ENCODE measurements around the gene NRP1. TPM values are rescaled to one million over a fixed set of nuclear protein-coding genes. Genes with fewer than 3 reads are reported as not detected.

Gene NRP1
- total RNA-seq, 4 donors from 2014 or later: 91.8 to 175 (median 142) TPM

DNA sequence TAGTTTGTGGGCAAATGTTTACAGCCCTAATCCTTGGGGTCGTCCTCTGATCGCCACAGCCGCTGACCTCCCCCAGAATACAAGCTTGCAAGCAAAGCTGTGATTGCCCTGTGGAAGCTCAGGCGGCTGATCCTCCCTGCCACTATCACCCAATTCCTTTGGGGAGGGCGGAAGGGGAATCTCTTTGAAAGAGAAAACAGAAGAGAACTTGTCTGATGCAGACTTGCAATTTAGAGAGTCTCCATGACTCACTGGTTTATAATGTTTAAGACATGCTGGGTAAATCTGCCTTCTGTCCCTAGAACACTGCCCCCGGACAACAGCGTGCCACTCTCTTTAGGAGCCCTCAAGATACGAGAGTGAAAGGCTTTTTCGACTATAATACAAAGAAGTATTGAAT, 75.5 kb downstream of the NRP1 start:
- TF ChIP-seq, protein P1, sequence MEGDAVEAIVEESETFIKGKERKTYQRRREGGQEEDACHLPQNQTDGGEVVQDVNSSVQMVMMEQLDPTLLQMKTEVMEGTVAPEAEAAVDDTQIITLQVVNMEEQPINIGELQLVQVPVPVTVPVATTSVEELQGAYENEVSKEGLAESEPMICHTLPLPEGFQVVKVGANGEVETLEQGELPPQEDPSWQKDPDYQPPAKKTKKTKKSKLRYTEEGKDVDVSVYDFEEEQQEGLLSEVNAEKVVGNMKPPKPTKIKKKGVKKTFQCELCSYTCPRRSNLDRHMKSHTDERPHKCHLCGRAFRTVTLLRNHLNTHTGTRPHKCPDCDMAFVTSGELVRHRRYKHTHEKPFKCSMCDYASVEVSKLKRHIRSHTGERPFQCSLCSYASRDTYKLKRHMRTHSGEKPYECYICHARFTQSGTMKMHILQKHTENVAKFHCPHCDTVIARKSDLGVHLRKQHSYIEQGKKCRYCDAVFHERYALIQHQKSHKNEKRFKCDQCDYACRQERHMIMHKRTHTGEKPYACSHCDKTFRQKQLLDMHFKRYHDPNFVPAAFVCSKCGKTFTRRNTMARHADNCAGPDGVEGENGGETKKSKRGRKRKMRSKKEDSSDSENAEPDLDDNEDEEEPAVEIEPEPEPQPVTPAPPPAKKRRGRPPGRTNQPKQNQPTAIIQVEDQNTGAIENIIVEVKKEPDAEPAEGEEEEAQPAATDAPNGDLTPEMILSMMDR (IDR thresholded peaks at IDR 0.05; ENCODE audit: low read depth): no peak

DNA sequence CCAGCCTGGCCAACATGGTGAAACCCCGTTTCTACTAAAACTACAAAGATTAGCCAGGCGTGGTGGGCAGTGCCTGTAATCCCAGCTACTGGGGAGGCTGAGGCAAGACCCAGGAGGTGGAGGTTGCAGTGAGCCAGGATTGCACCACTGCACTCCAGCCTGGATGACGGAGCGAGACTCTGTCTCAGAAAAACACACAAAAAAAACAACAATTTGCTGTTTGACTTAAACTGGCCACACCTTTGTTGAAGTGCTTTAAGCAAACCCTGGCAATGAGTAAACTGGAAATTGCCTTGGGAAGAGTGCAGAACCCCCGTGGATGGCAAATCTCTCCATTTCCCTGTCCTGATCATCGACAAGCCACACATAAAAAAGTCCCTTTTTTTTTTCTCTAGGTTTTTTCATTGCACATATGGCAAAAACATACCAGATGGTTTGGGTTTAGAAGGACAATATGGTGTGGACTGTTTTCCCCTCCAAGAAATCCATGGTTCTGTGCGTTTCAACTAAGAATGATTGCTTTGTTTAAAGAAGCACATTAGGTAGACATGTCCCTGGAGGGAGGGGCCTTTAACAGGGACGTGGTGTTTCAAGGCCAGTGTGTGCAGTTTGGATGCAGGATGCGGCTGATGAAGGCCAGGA, 76.9 kb downstream of the NRP1 start:
- TF ChIP-seq, protein P1 (IDR thresholded peaks at IDR 0.05; ENCODE audit: low read depth): no peak

- TF ChIP-seq, protein P1 (IDR thresholded peaks at IDR 0.05; ENCODE audit: low read depth): no peak
Measured at GRCh38 chr10:33256458-33256857, 78.0 kb downstream of the NRP1 start.

GRCh38 chr10:33254556-33255160, 79.8 kb downstream of the NRP1 start:
- TF ChIP-seq, protein P1 (IDR thresholded peaks at IDR 0.05; ENCODE audit: low read depth): no peak

DNA sequence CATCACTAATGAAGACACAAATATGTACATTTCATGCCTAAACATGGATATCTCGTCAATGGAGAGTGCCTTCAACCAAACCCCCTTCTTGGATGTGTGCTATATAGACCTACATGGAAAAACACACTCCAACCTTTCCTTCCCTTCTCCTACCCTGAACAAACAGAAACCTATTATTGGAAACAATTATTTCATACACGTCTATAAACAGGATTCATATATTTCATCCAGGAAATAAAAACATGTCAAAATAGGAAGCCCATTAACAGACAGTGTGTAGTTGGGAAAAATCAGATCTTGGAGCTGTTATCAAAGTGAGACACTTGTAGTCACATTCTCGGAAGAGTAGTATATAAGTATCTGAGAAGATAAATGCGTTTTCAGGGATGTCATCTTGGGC, 81.1 kb downstream of the NRP1 start:
- TF ChIP-seq, protein P1 (IDR thresholded peaks at IDR 0.05; ENCODE audit: low read depth): no peak

GRCh38 chr10:33252794-33253203, 81.7 kb downstream of the NRP1 start:
- TF ChIP-seq, protein P1 (IDR thresholded peaks at IDR 0.05; ENCODE audit: low read depth): no peak

DNA sequence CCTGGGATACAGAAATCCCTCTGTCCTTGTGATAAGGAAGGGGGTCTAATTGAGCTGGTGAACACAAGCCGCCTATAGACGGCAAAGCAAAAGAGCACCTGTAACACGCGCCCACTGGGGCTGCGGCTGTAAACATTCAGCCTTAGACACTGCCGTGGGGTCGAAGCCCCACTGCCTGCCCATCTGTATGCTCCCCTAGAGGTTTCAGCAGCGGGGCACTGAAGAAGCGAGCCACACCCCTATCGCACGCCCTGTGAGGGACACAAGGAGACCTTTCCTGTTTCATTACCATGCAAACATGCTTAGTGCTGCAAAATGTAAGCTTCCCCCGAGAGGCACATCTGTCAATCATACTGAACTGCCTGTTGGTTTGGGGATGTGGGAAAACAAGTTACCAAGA, 82.1 kb downstream of the NRP1 start:
- TF ChIP-seq, protein P1 (IDR thresholded peaks at IDR 0.05; ENCODE audit: low read depth): no peak
